ENCODE results near the gene ABHD12.

ABHD12 gene

GRCh38 chr20:25372584-25373336, 17.9 kb downstream of the ABHD12 start:
- TF ChIP-seq CTCF (IDR thresholded peaks at IDR 0.05; ENCODE audit: insufficient read depth, missing control alignments): no peak
- FAIRE-seq (no peak), DNase-seq (ENCODE audit: insufficient read length, low spot score) (no peak)

- FAIRE-seq (no peak), DNase-seq (ENCODE audit: insufficient read length, low spot score) (no peak)
- TF ChIP-seq CTCF (IDR thresholded peaks at IDR 0.05; ENCODE audit: insufficient read depth, missing control alignments): no peak
Observed at GRCh38 chr20:25369971-25370370, 20.7 kb downstream of the ABHD12 start.

- TF ChIP-seq CTCF (IDR thresholded peaks at IDR 0.05; ENCODE audit: insufficient read depth, missing control alignments): no peak
- DNase-seq (ENCODE audit: insufficient read length, low spot score) (no peak), FAIRE-seq (no peak)
Observed at GRCh38 chr20:25369529-25369928, 21.1 kb downstream of the ABHD12 start.

GRCh38 chr20:25368976-25369375, 21.7 kb downstream of the ABHD12 start:
- DNase-seq (ENCODE audit: insufficient read length, low spot score) (no peak), FAIRE-seq (no peak)
- no peak for TF ChIP-seq CTCF (IDR thresholded peaks at IDR 0.05; ENCODE audit: insufficient read depth, missing control alignments)

- DNase-seq (ENCODE audit: insufficient read length, low spot score) (no peak), FAIRE-seq (no peak)
- no peak for TF ChIP-seq CTCF (IDR thresholded peaks at IDR 0.05; ENCODE audit: insufficient read depth, missing control alignments)
Observed at GRCh38 chr20:25368526-25368925, 22.1 kb downstream of the ABHD12 start.

GRCh38 chr20:25364879-25365699, 25.5 kb downstream of the ABHD12 start:
- DNase-seq (ENCODE audit: insufficient read length, low spot score) (no peak), FAIRE-seq (no peak)
- no peak for TF ChIP-seq CTCF (IDR thresholded peaks at IDR 0.05; ENCODE audit: insufficient read depth, missing control alignments)
